GM18873 (cell line): ENCODE measurements around the gene IFIT1B.
"Not testable (repeated sequence)": the region's sequence is repeated elsewhere in the genome, so short reads cannot be mapped to it uniquely, and the experiment has no call there.

Experiments
- ATAC-seq: cut with Tn5 transposase; IDR thresholded peaks from one replicate; pipeline ENCODE4 v1.9.1; 2021; ENCODE audit warnings: mild to moderate bottlenecking, moderate library complexity, moderate number of reproducible peaks; ENCODE audit not compliant: unreplicated experiment, low FRiP score

Gene IFIT1B

DNA sequence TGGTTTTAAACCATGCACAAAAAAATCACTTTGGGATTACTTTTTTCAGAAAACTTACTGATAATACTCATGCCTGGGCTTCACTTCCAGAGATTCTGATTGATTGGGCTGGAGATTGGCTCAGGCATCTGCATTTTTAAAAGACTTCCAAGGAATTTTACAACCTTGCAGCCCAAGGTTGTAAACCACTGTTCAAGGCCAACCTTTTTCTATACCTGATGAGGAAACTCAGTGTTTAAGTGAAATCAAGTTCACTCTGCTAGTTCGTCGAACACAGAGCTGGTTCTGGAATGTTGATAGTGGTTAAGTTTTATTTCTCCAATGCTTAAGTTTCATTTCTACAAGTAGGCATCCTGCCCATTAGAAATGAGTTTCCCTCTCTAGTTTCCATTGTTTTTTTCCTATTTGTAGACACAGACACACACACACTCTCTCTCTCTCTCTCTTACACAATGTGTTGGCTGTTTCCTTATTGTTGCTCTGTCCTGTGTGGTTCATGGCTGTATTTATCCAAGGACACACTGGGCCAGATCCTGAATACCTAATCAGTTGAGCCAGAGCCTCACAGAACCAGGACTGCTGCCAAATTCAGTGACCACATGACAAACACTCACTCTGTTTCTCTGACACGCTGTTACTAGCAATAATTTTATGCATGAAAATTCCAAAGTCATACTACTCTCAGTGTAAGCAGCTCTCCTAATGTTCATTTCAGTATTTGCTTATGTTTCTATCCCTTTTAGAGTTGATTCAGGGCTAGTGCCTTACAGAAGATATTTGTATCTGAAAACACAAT, 3.7 kb upstream of the IFIT1B start:
- ATAC-seq, result no peak

DNA sequence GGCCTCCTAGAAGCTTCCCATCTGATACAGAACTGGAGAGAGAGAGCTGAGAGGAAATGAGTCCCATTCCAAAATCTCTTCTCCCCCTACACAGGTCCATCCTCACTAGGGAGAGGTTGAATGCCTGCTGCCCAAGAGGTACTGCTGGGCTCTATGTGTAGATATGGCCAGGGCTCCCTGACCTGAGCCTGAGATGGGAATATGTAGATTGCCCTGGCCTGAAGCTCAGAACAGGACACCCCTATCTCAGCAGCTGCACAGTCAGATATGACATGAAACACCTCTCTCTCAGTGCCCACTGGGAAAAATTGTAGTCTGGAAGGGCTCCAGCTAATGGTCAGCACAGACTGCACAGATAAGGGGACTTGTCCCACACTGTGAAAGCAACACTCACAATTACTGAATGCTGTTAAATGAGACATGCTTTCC, 3.1 kb upstream of the IFIT1B start:
- ATAC-seq, result no peak

- ATAC-seq, result no peak
Observed at GRCh38 chr10:89379103-89379502, 1.2 kb downstream of the IFIT1B start.

- ATAC-seq, result no peak
Observed at GRCh38 chr10:89382757-89383156, 4.9 kb downstream of the IFIT1B start.

GRCh38 chr10:89384474-89385340, 6.9 kb downstream of the IFIT1B start:
- no peak for ATAC-seq

- no peak for ATAC-seq
Observed at GRCh38 chr10:89388806-89389205, 10.9 kb downstream of the IFIT1B start.

GRCh38 chr10:89389254-89389653, 11.4 kb downstream of the IFIT1B start:
- no peak for ATAC-seq

DNA sequence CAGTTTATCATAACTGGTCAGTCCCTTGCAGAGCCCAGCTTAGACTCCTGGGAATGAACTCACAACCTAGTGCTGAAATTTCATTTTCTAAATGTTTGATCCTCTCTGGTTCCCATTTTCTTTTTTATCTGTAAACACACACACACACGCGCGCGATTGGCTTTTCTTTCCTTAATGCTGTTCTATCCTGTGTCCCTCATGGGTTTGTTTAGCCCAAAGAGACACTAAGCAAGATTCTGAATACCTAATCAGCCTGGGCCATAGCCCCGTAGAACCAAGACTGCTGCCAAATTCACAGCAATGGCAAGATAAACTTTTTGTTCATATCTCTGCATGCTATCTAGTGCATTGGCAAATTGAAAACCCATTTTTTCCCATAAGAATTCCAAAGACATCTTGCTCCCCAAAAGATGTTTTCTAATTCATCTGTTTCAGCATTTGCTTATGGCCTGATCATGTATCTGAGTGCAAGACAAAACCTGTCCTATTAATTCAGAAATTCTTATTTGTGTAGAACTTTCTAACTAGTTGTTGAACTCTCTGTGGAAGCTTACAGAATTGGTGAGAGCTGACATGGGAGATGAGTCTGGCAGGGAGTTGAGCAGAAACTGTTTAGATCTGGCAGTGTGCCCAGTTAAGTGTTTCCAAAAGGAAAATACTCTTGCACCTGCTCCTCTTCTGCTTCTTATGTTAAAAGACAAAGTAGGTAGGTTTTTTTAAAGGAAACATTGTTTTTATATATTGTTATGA, 12.8 kb downstream of the IFIT1B start:
- no peak for ATAC-seq

DNA sequence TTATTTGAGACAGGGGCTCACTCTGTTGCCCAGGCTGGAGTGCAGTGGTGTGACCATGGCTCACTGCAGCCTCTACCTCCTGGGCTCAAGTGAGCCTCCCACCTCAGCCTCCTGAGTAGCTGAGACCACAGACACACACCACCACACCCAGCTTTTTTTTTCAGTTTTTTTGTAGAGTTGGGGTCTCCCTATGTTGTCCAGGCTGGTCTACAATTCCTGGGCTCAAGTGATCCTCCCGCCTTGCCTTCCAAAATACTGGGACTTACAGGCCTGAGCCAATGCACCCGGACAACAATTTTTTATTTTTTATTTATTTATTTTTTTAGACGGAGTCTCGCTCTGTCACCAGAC, 13.3 kb downstream of the IFIT1B start:
- not testable (repeated sequence) for ATAC-seq

GRCh38 chr10:89391907-89392756, 14.3 kb downstream of the IFIT1B start, which contains the start of gene IFIT1:
TSS of gene IFIT1 (plus strand) at chr10:89392623. CDS start at chr10:89392713, 90 bp downstream.
- peak; percentile 77 for ATAC-seq

DNA sequence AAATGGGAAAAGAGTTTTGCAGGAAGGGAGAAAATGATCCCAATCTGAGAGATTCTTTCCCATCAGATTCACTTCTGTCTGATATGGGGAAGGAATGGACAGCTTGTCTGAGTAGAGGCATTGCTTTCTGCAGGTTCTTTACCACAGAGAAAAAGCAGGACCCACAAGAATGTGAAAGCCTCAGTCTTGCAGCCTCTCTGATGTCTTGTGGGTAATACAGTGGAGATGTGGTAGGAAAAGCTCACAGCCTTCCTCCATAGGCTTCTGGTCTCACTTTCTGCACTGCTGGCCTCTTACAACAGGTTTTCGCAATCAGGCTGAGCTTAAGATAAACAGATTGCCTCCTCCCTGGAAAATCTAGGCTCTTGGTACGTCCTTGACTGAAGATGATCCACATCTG, 15.1 kb downstream of the IFIT1B start:
- no peak for ATAC-seq

DNA sequence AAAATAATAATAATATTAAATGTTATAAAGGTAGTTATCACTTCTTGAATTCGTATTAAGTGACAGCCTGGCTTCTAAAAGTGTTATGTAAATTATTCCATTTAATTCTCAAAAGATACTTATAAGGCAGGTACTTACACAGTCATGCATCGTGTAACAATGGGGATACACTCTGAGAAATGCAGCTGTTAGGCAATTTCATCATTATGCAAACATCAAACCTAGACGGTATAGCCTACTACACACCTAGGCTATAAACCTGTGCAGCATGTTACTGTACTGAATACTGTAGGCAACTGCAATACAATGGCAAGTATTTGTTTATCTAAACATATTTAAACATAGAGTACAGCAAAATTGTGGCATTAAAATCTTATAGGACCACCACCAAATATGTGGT, 16.0 kb downstream of the IFIT1B start:
- no peak for ATAC-seq

DNA sequence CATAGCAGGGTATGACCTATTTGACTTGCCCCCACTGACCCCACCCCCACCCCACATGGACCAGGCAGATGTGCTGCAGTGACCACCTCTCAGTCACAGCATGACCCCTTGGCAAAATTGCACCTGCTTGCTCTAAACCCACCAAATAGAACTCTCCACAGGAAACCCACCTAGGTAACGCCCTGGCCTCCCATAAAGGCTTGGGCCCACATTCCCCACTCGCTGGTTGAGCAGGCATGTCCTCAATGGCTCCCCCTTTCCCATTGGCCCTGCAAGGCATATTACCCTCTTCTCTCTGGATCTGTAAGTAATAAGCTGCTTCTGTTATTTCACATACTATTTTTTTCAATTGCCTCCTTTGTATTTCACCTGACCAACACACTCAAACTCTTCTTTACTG, 17.3 kb downstream of the IFIT1B start:
- no peak for ATAC-seq

- no peak for ATAC-seq
Observed at GRCh38 chr10:89398003-89398749, 20.3 kb downstream of the IFIT1B start.

DNA sequence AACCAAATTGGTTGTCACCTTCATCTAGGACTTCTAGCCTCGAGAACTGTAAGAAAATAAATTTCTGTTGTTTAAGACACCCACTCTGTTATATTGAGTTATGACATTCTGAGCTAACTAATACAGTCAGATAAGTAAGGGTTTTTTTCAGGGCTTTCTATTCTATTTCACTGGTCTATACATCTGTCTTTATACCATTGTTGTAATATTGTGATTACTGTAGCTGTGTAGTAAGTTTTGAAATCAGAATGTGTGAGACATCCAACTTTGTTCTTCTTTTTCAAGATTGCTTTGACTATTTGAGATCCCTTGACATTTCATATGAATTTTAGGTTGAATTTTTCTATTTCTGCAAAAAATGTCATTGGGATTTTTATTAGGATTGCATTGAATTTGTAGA, 22.1 kb downstream of the IFIT1B start:
- no peak for ATAC-seq

- ATAC-seq, result no peak
Observed at GRCh38 chr10:89403043-89403442, 25.2 kb downstream of the IFIT1B start.

- no peak for ATAC-seq
Observed at GRCh38 chr10:89404104-89405047, 26.5 kb downstream of the IFIT1B start.

DNA sequence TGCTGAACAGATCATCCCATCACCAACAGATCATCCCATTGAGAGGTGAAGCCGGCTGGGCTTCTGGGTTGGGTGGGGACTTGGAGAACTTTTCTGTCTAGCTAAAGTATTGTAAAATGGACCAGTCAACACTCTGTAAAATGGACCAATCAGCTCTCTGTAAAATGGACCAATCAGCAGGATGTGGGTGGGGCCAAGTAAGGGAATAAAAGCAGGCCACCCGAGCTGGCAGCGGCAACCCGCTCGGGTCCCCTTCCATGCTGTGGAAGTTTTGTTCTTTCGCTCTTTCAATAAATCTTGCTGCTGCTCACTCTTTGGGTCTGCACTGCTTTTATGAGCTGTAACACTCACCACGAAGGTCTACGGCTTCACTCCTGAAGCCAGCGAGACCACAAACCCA, 28.3 kb downstream of the IFIT1B start:
- not testable (repeated sequence) for ATAC-seq
